ENCODE data around the gene SMC4. TPM values are rescaled to one million over a fixed set of nuclear protein-coding genes. Genes with fewer than 3 reads are reported as not detected.

The SMC4 gene
- polyA plus RNA-seq, 3 donors from 2014 or later = 11.3 to 77.2 (median 31.6) TPM

GRCh38 chr3:160480931-160481330 lies 81.5 kb downstream of the SMC4 start:
- H3K27ac Mint-ChIP-seq = no peak overlapping the region
- no peaks in the 10 kb centered on the region for H3K9me3 Mint-ChIP-seq

GRCh38 chr3:160481856-160482255 lies 82.4 kb downstream of the SMC4 start:
- no peak for DNase-seq
- Mint-ChIP-seq H3K36me3 (peaks cover 0 to 3% (median 0%) of the 10 kb centered on the region in 3 donors), H3K27me3 (ENCODE audit: low read depth in 3 of 3) (peaks cover 0 to 5% (median 0%) of the 10 kb centered on the region in 3 donors), H3K4me1 (peaks cover 6 to 15% of the 10 kb centered on the region in 2 donors), H3K4me3 (no peak overlapping the region), H3K27ac (no peak overlapping the region), H3K9me3 (no peaks in the 10 kb centered on the region)

More at GRCh38 chr3:160480931-160481330, 81.5 kb downstream of the SMC4 start:
- DNase-seq = no peak
- H3K36me3 Mint-ChIP-seq = peaks cover 0 to 3% (median 0%) of the 10 kb centered on the region in 3 donors
- H3K27me3 Mint-ChIP-seq (ENCODE audit: low read depth in 3 of 3) = peaks cover 0 to 5% (median 0%) of the 10 kb centered on the region in 3 donors
- no peak overlapping the region for H3K4me3 Mint-ChIP-seq
- peaks cover 6 to 11% of the 10 kb centered on the region in 2 donors for H3K4me1 Mint-ChIP-seq

- H3K36me3 Mint-ChIP-seq = peaks cover 0 to 3% (median 0%) of the 10 kb centered on the region in 3 donors
- H3K9me3 Mint-ChIP-seq = no peaks in the 10 kb centered on the region
- no peak for DNase-seq
- no peak overlapping the region for H3K4me3 Mint-ChIP-seq
- H3K27ac Mint-ChIP-seq = no peak overlapping the region
- H3K27me3 Mint-ChIP-seq (ENCODE audit: low read depth in 3 of 3) = peaks cover 0 to 5% (median 0%) of the 10 kb centered on the region in 3 donors
- peaks cover 6 to 15% of the 10 kb centered on the region in 2 donors for H3K4me1 Mint-ChIP-seq
Measured at GRCh38 chr3:160482796-160483195, 83.3 kb downstream of the SMC4 start.

Other genes starting within 250 kb of the SMC4 start
- gene C3orf80, start 174.2 kb upstream of the SMC4 start, polyA plus RNA-seq = not detected
- 1 to 10 TPM in 2 of 3 donors, under 1 TPM in 1; 0.90 to 6.3 (median 2.9) TPM for gene IFT80, start 425 bp upstream of the SMC4 start, polyA plus RNA-seq
- gene TRIM59, start 50.1 kb downstream of the SMC4 start, polyA plus RNA-seq = 10 to 100 TPM; 13.1 to 22.6 (median 14.5) TPM
- gene KPNA4, start 165.9 kb downstream of the SMC4 start, polyA plus RNA-seq = 10 to 100 TPM; 10.5 to 12.0 (median 10.9) TPM